GM19438 (cell line): Measurements from ENCODE around the gene DCTN4.
"Not testable (repeated sequence)": the region's sequence is repeated elsewhere in the genome, so short reads cannot be mapped to it uniquely, and the experiment has no call there.

Experiments
- ATAC-seq: cut with Tn5 transposase; IDR thresholded peaks from one replicate; pipeline ENCODE4 v1.9.1; 2021; ENCODE audit warnings: low read depth; ENCODE audit not compliant: unreplicated experiment

Gene DCTN4

GRCh38 chr5:150742455-150743141, 16.2 kb downstream of the DCTN4 start:
- ATAC-seq, result not testable (repeated sequence)

GRCh38 chr5:150740992-150741391, 17.8 kb downstream of the DCTN4 start:
- ATAC-seq, result no peak

- ATAC-seq, result no peak
Measured at GRCh38 chr5:150738862-150739261, 20.0 kb downstream of the DCTN4 start.

- ATAC-seq, result peak; percentile 89
Measured at GRCh38 chr5:150734579-150735384, 24.0 kb downstream of the DCTN4 start.

- ATAC-seq, result no peak
Measured at GRCh38 chr5:150731669-150732242, 27.1 kb downstream of the DCTN4 start.

- ATAC-seq, result no peak
Measured at GRCh38 chr5:150729859-150730258, 29.0 kb downstream of the DCTN4 start.

GRCh38 chr5:150723845-150724244, 35.0 kb downstream of the DCTN4 start:
- no peak for ATAC-seq

- ATAC-seq, result no peak
Measured at GRCh38 chr5:150710165-150710564, 48.7 kb downstream of the DCTN4 start.

GRCh38 chr5:150706776-150707390, 51.9 kb downstream of the DCTN4 start:
- ATAC-seq, result no peak

GRCh38 chr5:150703762-150704161, 55.1 kb downstream of the DCTN4 start:
- no peak for ATAC-seq

GRCh38 chr5:150700594-150701377, 58.0 kb downstream of the DCTN4 start, which contains the start of gene RBM22:
TSS of gene RBM22 (minus strand) at chr5:150701062. CDS start at chr5:150700985, 77 bp downstream.
- peak; percentile 98 for ATAC-seq

GRCh38 chr5:150700246-150700593, 58.6 kb downstream of the DCTN4 start:
- ATAC-seq, result no peak

GRCh38 chr5:150694612-150695011, 64.2 kb downstream of the DCTN4 start:
- ATAC-seq, result no peak

GRCh38 chr5:150692276-150692675, 66.5 kb downstream of the DCTN4 start:
- ATAC-seq, result no peak

GRCh38 chr5:150690760-150691159, 68.1 kb downstream of the DCTN4 start:
- ATAC-seq, result no peak

- ATAC-seq, result no peak
Measured at GRCh38 chr5:150689120-150689519, 69.7 kb downstream of the DCTN4 start.

- no peak for ATAC-seq
Measured at GRCh38 chr5:150676578-150676977, 82.2 kb downstream of the DCTN4 start.

GRCh38 chr5:150675069-150675468, 83.7 kb downstream of the DCTN4 start:
- no peak for ATAC-seq

GRCh38 chr5:150674341-150674821, 84.4 kb downstream of the DCTN4 start:
- no peak for ATAC-seq

GRCh38 chr5:150672884-150673275, 85.9 kb downstream of the DCTN4 start:
- no peak for ATAC-seq
